ENCODE results near the gene ARHGEF16.

Gene ARHGEF16

DNA sequence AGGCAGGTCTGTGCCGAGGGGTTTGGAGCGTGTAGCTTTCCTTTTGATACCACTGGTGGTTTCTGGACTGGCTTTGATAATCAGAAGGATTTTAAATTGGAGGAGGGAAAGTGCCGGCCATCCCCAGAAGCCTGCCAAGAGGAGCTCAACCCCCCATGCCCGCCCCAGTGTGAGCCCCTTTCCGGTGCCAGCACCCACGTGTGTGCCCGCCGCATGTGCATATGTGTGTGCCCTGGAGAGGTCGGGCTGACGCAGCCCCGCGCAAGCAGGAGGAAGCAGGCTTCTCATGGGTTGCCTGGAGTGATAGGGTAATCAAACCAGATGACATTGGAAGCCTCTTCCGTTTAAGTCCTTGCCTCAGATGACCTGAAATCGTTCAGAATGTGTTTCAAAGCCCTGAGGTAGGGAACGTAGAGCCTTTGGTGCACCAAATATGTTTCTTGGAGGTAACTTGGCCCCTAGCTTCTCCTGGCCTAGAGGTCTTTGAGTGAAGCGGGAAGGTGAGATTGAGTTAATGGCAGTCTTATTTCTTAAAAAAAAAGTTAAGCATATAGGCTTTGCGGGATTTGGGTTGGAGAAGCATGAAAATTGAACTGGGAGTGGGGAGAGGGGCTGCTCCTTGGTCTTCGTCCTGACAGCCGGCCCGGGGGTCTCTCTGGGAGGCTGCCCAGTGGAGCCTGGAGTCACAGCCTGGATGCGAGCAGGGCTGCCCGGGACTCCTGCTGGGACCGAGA is 34.1 kb upstream of the ARHGEF16 start:
- in situ Hi-C loops (cut with MboI; ENCODE audit: low sequenced_read_pairs), result no loop called here

DNA sequence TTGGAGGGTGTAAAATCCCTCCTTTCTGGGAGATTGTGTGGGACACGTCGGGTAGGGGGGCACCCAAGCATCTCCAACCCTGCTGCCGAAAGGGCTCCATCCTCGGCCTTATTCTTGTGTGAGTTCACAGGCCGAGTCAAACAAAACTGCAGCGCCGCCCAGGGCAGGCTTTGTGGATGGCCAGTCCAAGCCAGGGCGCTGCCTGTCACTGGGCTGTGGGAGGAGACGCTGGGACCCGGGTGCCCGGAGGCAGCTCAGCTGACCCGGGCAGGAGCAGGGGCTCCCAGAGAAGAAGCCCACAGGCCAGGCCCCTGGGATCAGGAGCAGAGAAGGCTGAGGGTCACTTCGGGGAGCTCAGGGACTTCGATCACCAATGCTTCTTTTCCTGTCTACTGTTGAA is 31.8 kb upstream of the ARHGEF16 start:
- in situ Hi-C loops (cut with MboI; ENCODE audit: low sequenced_read_pairs), result no loop called here

DNA sequence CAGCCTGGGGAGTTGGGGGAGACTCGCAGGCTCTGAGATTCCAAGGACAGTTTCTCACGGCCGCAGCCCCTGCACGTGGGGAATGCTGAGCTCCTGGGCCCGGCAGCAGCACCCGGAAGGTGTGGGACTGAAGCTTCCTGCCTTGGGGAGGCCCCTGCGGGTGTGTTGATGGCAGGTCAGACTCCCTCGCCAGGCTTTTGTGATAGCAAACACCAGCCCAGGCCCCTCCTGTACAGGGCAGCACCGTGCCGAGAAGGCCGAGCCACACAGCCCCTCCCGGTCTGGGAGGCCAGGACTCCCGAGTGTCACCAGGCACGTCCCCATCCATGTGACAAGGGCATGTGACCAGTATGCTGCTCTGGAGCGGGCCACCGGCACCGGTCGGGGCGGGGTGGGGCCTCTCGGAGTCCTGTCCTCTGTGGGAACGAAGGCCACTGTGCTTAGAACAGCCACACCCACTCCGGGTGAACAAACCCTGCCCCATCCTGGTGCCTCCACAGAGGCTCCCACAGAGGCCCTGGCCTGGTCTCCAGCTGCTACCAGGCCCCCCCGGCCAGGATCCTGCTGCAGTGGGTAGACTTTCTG is 31.1 kb upstream of the ARHGEF16 start:
- in situ Hi-C loops (cut with MboI; ENCODE audit: low sequenced_read_pairs), result no loop called here

DNA sequence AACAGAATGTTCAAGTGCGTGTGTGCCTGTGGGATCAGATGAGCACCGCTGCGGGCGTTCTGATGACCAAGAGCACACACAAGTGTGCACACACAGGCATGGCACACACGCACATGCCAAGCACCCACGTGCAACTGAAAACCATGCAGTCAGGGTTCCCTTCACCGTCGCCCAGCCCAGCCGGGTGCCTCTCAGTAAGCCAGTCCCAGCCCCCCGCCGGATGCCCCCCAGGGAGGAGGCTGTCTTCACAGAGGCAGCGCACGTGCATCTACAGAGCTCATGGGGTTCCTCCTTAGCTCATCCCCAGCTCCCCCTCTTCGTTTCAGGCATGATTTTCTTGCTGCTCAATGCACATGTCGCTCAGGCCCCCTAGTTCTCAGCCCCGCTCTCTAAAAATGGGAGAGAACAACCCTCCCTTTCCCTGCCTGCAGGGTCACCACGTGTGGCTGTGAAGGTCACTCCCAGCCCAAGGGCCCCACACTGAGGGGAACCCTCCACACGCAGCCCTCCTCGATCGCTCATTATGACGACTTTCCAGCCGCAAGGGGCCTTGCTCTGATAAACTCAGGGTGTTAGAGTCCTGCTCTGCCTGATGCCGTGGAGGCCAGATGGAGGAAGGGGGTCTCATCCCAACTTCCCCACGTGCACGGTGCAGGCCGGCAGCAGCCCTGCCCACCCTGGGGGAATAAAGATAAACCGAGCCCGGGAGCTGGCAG is 30.4 kb upstream of the ARHGEF16 start:
- in situ Hi-C loops (cut with MboI; ENCODE audit: low sequenced_read_pairs), result no loop called here

DNA sequence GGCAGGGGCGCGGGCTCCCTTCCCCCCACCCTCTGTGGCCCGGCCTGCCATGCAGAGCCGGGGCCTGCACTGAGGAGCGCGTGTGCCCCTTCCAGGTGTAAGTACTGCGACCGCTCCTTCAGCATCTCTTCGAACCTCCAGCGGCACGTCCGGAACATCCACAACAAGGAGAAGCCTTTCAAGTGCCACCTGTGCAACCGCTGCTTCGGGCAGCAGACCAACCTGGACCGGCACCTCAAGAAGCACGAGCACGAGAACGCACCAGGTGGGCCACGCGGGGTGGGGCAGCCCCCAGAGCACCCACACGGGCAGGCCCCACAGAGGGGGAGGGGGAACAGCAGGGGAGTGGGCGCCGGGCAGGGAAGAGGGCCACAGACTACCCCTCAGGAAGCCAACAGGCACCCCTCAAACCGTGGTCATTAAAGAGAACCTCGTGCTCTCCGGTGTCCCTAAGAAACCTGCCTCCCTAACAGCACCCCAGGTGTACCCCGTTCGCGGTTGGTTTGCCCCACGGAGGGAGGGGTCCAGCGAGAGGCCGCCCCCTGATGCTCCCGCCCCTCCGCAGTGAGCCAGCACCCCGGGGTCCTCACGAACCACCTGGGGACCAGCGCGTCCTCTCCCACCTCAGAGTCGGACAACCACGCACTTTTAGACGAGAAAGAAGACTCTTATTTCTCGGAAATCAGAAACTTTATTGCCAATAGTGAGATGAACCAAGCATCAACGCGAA is 28.8 kb upstream of the ARHGEF16 start:
- in situ Hi-C loops (cut with MboI; ENCODE audit: low sequenced_read_pairs), result no loop called here

DNA sequence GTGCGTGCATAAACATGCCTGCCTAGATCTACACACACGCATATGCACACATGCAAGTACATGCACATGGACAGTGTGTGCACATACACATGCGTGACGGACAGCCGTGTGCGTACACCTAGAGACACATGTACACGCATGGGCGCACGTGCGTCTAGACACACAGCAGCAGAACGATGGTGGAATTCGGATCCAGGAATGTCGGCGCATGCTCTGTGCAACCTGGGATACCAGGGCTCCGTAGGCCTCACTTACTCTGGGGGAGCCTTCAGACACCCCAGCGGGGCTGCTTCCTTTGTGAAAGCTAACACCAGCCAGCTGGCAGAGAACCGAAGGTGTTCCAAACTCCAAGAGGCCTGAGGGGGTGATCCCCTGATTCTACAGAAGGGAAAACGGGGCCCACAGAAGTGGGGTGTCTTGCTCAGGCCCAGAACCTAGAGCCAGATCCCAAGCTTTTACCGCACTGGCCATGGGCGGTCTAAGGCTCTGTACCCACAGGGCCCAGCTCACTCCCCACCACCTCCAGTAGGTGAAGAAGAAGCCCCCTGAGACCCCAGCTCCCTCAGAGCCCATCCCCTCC is 27.4 kb upstream of the ARHGEF16 start:
- in situ Hi-C loops (cut with MboI; ENCODE audit: low sequenced_read_pairs), result no loop called here

DNA sequence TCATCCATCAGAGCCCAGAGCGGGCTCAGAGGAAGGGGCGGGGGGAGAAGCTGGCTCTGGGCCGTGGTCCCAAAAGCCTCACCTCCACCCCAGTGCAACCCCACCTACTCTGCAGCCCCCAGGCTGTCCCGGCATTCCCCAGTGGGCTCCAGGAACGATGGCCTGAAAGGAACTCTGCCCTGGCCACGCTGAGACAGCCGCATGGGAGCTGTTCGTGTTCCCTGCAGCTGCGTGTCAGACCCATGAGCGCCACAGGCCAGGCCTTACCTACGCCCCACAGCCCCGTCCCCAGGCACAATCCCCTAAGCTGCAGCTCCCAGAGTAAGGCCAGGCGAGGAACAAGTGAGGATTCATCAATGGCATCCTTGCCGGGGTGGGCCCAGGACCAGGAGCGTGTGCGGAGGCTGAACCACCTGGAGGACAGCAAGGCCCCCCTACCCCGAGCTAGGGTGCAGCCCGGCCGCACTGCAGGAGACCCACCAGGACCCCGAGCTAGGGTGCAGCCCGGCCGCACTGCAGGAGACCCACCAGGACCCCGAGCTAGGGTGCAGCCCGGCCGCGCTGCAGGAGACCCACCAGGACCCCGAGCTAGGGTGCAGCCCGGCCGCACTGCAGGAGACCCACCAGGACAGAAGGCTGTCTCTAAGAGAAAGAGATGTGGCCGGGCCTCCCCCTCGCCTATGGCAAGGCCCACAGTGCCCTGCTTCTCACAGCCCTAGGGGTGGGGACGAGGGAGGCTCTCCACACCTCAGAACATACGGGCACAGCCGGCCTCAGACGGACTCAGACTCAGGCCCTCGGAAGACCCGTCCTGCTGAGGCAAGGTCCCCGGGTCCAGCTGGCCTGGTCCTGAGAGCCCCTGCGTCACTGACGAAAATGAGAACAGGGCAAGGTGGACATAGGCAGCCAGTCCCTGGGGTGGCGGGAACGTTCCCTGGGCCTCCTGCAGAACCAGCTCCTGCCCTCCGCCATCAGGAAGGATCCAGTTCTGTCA is 26.5 kb upstream of the ARHGEF16 start:
- in situ Hi-C loops (cut with MboI; ENCODE audit: low sequenced_read_pairs), result no loop called here

DNA sequence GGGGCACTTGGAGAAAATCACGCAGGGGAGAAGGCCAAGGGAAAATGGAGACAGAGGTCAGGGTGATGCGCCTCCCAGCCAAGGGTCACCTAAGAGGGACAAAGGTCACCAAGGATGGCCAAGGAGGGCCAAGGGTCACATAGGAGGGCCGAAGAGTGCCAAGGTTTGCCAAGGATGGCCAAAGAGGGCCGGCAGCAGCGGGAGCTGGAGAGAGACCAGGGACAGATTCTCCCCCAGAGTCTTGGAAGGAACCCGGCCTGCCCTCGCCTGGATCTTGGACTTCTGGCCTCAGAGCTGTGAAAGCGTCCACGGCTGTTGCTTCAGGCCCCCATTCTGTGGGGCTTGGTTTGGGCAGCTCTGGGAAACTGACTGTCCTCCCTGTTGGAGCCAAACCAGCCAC is 25.6 kb upstream of the ARHGEF16 start:
- in situ Hi-C loops (cut with MboI; ENCODE audit: low sequenced_read_pairs), result no loop called here

DNA sequence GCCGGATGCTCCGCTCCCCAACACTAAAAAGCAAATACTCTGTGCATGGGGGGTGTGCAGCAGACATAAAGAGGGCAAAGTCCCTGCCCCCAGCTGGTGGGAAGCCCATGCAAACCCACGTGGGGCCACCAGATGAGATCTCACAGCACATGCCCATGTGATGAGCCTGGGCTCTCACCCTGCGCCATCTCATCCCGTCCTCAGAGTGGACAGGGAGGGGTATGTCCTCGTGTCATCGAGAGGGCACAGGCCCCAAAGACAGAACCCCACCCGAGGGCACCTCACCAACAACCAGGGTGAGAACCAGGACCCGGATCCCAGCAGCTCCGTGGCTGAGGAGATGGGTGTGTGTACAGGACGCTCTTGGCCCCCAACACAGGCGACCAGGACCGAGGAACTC is 25.1 kb upstream of the ARHGEF16 start:
- in situ Hi-C loops (cut with MboI; ENCODE audit: low sequenced_read_pairs), result no loop called here

DNA sequence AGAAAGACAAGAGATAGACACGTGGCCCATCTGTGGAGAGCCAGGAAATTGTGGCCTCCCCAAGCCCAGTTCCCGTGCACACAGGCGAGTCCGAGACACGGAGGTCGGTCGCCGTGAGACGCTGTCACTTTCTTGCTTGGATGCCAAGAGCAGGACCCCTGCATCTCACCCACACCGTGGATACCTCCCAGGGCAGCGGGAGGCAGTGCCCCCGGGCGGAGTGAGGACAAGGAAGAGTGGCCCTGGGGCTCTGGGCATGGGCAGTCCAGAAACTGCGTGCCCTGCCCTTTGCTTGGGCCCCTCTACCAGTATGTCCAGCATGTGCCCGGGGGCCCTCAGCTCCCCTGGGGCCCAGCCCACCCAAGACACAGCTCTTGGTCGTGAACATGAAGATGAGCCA is 24.7 kb upstream of the ARHGEF16 start:
- in situ Hi-C loops (cut with MboI; ENCODE audit: low sequenced_read_pairs), result no loop called here

DNA sequence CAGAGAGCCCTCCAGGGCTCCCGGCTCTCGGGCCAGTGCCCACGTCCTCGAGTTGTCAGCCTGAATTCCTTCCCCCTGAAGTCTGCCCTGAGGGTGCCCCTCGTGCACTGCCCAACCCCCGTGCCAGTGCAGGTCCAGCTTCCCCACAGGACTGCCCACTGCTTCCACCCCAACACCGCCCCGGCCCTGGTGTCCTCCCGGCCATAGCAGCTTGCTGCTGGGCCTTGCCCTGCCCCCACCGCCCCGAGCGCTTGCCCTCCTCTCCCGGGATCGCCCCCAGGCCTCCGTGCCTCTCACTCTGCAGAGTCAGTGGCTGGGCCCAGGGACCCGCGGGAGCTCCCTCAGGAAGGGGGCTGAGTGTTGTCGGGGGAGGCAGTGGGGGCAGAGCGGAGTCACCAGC is 24.1 kb upstream of the ARHGEF16 start:
- in situ Hi-C loops (cut with MboI; ENCODE audit: low sequenced_read_pairs), result no loop called here

DNA sequence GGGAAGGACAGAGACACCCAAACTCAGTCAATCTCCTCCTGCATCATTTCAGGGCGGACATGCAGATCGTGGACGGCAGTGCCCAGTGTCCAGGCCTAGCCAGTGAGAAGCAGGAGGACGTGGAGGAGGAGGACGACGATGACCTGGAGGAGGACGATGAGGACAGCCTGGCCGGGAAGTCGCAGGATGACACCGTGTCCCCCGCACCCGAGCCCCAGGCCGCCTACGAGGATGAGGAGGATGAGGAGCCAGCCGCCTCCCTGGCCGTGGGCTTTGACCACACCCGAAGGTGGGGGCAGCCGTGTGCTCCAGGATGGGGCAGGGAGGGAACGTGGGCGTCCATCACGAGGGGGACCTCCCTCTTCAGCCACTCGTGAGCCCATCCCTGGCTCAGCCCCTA is 23.6 kb upstream of the ARHGEF16 start:
- in situ Hi-C loops (cut with MboI; ENCODE audit: low sequenced_read_pairs), result no loop called here

DNA sequence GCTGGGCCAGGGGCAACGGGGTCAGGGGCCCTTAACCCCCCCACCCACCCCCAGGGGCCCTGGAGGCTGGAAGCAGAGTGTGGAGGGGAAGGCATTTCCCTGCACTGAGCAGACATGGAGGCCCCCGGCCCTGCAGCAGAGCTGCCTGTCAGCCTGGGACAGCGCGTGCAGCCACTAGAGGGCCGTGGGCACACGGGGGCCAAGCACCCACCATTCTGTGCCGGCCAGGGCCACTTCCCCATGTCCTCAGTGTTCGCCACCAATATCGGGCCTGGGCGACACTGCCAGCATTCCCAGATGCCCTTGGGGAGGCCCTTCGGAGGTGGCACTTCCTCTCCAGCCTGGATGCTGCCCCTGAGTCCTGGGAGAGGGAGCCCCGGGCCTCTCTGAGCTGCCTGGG is 23.2 kb upstream of the ARHGEF16 start:
- in situ Hi-C loops (cut with MboI; ENCODE audit: low sequenced_read_pairs), result no loop called here

DNA sequence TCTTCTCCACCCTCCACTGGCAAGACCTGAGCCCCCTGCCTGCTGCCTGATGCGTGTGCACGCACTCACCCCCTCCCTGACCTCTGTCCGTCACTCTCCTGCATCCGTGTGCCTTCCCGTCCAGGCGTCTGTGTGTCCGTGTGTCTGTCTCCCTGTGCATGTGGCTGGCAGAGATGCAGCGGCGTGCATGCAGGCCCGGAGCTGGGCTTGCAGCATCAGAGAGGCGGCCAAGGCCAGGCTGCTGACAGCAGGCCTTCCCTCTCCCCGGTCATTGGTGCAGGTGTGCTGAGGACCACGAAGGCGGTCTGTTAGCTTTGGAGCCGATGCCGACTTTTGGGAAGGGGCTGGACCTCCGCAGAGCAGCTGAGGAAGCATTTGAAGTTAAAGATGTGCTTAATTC is 22.8 kb upstream of the ARHGEF16 start:
- in situ Hi-C loops (cut with MboI; ENCODE audit: low sequenced_read_pairs), result no loop called here

DNA sequence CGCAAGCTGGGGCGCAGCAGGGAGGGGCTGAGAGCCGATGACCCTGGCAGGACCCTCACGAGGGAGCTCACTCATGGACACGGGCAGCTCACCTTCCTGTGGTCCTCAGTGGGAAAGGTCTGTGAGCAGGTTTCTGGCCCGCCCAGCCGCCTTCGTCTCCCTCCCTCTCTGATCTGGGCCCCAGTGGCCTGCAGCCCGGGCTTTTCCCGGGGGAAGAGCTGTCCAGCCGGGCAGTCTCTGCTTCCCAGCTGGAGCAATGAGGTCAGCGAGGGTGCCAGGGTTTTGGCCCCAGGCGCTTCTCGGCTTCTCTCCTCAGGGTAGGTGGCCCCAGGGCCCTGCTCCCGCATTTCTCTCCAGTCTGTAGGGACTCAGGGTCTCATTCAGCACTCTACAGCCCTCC is 22.2 kb upstream of the ARHGEF16 start:
- in situ Hi-C loops (cut with MboI; ENCODE audit: low sequenced_read_pairs), result no loop called here

DNA sequence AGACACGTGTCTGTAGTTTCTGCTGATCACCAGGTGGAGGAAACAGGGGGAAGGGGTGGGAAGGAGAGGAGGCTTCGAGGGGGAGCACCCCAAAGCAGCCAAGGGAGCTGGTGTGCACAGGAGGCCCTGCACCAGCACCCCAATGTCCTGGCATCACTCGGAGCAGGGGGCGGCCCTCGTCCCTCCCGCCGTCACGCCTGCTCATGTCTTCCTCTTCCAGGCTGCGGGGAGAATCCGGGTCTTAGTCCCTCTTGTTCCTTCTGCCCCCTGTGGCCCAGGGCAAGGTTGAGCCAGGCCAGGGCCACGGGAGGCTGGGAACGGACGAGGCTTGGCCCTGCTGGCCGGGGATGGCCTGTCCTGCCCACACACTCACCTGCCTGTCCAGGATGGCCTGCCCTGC is 21.4 kb upstream of the ARHGEF16 start:
- in situ Hi-C loops (cut with MboI; ENCODE audit: low sequenced_read_pairs), result no loop called here

DNA sequence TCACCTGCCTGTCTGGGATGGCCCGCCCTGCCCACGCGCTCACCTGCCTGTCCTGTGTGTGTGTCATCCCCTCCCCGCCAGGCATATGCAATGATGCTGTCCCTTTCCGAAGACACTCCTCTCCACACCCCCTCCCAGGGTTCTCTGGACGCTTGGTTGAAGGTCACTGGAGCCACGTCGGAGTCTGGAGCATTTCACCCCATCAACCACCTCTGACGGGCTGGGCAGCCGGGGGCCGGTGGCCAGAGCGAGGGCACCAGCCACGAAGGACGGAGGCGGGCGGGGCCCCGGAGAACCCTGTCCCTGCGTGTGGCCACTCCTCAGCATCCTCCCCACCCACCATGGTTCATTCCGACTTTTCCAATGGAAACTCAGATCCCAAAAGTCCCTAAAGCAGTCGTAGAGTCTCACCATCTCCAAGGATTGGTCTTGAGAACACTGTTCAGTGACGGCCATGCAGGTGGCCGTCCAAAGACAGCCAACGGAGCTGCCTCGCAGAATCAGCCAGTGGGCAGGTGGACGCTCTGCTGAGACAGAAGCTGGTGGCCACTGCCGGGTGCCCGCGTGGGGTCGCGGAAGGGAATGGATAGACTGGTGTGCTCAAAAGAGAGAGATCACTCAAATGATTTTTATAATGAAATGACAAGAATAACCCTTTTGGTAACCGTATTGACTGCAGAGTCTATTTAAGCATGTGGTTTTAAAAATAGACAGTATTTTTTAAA is 20.7 kb upstream of the ARHGEF16 start:
- in situ Hi-C loops (cut with MboI; ENCODE audit: low sequenced_read_pairs), result no loop called here

DNA sequence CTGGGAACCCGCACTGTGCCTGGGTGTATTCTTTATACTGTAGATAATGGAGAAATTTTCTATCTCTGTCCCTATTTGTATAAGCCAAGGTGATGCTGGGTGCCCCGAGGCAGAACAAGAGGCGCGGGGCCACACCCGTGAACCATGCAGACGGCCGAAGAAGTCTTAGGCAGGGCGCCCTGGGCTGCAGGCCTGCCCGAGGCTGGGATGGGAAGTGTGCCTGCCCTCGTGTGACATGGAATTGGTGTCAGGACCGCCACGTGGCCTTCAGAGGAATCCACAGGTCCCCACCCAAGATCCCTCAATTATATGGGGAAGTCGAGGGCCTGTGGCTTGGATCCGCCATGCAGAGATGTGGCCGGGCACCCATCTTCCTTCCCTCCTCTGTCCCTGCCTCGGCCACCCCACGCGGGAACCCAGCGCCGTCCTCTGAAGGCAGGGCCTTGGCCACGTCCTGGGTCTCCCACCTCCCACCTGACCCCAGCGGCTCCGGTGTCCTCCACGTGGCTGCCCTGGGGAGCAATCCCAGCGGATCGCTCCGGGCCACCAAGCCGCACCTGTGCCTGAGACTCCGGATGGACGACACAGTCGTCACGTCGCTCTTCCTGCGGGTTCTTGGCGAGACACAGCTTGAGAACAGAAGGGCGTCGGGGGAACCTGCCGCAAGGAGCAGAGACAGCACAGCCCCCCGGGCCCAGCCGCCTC is 19.9 kb upstream of the ARHGEF16 start:
- in situ Hi-C loops (cut with MboI; ENCODE audit: low sequenced_read_pairs), result no loop called here

DNA sequence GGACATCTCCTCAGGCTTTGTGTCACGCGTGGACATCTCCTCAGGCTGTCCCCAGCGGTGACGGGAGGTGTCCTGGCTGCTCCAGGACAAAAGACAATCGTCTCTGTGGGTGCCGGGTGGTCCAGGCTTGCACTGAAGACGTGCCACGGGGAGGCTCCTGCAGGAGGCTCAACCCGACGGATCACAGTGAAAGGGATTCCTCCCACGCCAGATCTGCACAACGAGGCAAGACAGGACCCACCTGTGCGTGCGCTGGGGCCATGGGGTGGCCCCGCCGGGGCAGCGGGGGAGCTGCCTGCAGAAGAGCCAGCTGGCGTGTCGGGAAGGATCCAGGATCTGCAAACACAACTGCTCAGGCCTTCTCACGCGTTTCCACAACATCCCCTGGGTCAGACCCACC is 18.8 kb upstream of the ARHGEF16 start:
- in situ Hi-C loops (cut with MboI; ENCODE audit: low sequenced_read_pairs), result no loop called here

Measured in hTERT RPE-1 (cell line).